ENCODE measurements around the gene MTFMT. TPM values are rescaled to one million over a fixed set of nuclear protein-coding genes. Genes with fewer than 3 reads are reported as not detected.

The MTFMT gene
- total RNA-seq, 4 donors from 2014 or later: 21.1 to 36.9 (median 29.4) TPM

DNA sequence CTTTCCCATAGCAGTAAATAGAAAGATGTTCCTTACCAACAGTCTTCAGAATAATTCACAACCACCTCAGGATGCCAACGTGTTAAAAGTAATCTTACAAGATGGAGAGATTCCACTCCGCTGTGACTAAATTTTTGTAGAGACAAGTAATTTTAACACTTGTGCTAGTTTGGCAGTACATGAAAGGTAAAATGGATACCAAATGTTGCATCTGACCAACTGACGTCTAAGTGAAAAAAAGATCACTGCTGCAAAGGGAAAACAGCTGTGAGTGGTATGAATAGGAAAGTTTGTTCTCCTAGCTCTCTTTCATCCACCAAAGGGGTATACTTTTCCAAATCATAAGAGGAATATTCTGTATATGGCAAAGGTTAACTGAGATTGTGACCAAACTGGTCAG lies 42.3 kb downstream of the MTFMT start:
- Histone ChIP-seq H3K27me3 (no peaks in the 10 kb centered on the region), H3K36me3 (peaks cover 0 to 5% of the 10 kb centered on the region in 2 donors), H3K4me1 (peaks cover 0 to 55% (median 19%) of the 10 kb centered on the region in 3 donors), H3K4me3 (no peak overlapping the region), H3K27ac (no peak overlapping the region), H3K9me3 (no peaks in the 10 kb centered on the region)
- no peak for ATAC-seq
- TF ChIP-seq, protein P1, sequence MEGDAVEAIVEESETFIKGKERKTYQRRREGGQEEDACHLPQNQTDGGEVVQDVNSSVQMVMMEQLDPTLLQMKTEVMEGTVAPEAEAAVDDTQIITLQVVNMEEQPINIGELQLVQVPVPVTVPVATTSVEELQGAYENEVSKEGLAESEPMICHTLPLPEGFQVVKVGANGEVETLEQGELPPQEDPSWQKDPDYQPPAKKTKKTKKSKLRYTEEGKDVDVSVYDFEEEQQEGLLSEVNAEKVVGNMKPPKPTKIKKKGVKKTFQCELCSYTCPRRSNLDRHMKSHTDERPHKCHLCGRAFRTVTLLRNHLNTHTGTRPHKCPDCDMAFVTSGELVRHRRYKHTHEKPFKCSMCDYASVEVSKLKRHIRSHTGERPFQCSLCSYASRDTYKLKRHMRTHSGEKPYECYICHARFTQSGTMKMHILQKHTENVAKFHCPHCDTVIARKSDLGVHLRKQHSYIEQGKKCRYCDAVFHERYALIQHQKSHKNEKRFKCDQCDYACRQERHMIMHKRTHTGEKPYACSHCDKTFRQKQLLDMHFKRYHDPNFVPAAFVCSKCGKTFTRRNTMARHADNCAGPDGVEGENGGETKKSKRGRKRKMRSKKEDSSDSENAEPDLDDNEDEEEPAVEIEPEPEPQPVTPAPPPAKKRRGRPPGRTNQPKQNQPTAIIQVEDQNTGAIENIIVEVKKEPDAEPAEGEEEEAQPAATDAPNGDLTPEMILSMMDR (IDR thresholded peaks at IDR 0.05): no peak
- TF ChIP-seq POLR2A (IDR thresholded peaks at IDR 0.05) (no peak), POLR2AphosphoS5 (IDR thresholded peaks at IDR 0.05) (no peak), EP300 (IDR thresholded peaks at IDR 0.05) (no peak)
- 40 to 49% methylated on average over 3 of the region's 3 CpGs for WGBS, 2 donors (ENCODE audit: low coverage in 1 of 2)

DNA sequence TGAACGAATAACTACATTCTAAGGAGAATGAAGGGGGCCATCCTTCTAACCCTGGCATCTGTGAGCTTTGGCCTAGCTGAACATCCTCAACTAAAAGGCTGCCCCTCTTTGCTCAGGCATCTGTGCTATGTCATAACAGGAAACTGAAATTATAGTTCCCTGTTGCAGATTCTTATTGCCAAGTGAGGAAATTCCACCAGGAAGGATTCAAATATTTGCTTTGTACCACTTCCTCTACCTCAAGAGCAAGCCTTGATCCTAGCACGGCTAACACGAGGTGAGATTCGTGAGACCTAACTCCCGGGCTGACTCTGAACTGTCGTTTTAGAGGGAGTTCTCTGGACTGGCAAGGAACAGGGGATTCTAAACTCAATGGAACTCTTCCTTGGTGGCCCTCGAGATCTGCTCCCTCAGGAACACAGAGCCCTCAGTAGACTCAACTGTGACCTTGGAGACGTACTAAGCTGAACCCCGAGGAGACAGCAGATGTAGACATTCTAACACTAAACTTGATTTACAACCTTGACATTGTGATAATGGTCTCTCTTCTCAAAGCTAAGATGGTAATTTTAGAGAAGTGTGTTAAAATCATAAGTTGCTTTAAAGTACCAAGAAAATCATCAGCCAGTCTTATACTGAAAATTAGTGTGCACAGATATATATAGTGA lies 43.9 kb downstream of the MTFMT start:
- no peak for ATAC-seq
- no peaks in the 10 kb centered on the region for H3K9me3 ChIP-seq
- WGBS, 2 donors (ENCODE audit: low coverage in 1 of 2): 39 to 64% methylated on average over 3 to 4 of the region's 9 CpGs
- H3K27me3 ChIP-seq: no peaks in the 10 kb centered on the region
- peak overlapping the region in 3 of 4 donors; percentile 13 to 71 (median 63) for H3K27ac ChIP-seq
- peaks cover 0 to 57% (median 19%) of the 10 kb centered on the region in 3 donors for H3K4me1 ChIP-seq
- no peak overlapping the region for H3K4me3 ChIP-seq
- TF ChIP-seq POLR2A (IDR thresholded peaks at IDR 0.05) (no peak), EP300 (IDR thresholded peaks at IDR 0.05) (no peak), POLR2AphosphoS5 (IDR thresholded peaks at IDR 0.05) (no peak)
- TF ChIP-seq, protein P1 (IDR thresholded peaks at IDR 0.05): no peak
- peaks cover 0 to 11% of the 10 kb centered on the region in 2 donors for H3K36me3 ChIP-seq

DNA sequence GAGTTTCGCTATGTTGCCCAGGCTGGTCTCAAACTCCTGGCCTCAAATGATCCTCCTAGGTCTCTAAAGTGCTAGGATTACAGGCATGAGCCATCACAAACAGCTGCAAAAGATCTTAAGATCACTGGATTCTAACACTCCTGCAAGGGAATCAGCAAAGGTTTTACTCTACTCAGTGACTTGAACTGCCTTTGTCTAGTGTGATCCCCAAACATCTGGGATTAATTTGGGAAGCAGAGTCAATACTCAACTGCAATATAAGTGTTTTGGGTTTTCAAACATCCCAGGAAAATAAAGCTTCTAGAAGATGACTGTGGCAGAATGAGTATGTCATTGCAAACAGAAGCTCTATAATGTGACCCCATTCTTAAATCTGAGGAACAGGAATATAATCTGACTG lies 47.0 kb downstream of the MTFMT start:
- Histone ChIP-seq H3K4me1 (peaks cover 0 to 37% (median 13%) of the 10 kb centered on the region in 3 donors), H3K27ac (no peak overlapping the region), H3K27me3 (no peaks in the 10 kb centered on the region), H3K4me3 (no peak overlapping the region), H3K9me3 (no peaks in the 10 kb centered on the region), H3K36me3 (peaks cover 0 to 41% of the 10 kb centered on the region in 2 donors)
- no peak for ATAC-seq
- TF ChIP-seq POLR2AphosphoS5 (IDR thresholded peaks at IDR 0.05): no peak
- no peak for TF ChIP-seq EP300 (IDR thresholded peaks at IDR 0.05)
- no peak for TF ChIP-seq POLR2A (IDR thresholded peaks at IDR 0.05)
- TF ChIP-seq, protein P1 (IDR thresholded peaks at IDR 0.05): no peak
- WGBS, 2 donors (ENCODE audit: low coverage in 1 of 2): 86 to 100% methylated on average over 1 of the region's 1 CpG

DNA sequence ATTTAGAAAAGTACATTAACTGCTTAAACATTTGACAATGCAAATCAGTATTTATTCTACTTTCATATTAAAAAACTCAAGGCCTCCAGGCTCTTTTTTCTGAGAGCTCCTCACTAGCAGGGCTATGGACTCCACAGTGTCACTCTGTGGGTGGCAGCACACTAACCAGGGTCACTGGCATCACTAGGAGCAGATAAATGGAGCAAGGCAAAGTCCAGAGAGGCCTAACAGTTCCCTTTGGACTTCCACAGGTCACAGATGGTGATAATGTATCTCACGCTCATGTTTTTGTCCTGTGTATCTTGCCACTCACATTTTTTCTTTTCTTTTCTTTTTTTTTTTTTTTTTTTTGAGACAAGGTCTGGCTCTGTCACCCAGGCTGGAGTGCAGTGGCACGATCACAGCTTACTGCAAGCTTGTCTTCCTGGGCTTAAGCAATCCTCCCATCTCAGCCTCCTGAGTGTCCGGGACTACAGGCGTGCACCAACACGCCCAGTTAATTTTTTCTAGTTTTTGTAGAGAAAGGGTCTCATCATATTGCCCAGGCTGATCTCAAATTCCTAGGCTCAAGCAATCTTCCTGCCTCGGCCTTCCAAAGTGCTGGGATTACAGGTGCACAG lies 47.5 kb downstream of the MTFMT start:
- 50% methylated on average over 1 of the region's 6 CpGs; no CpG with 5 or more reads in 1 of the 2 donors for WGBS, 2 donors (ENCODE audit: low coverage in 1 of 2)
- no peaks in the 10 kb centered on the region for H3K27me3 ChIP-seq
- H3K36me3 ChIP-seq: peaks cover 0 to 47% of the 10 kb centered on the region in 2 donors
- ATAC-seq: no peak
- TF ChIP-seq, protein P1 (IDR thresholded peaks at IDR 0.05): no peak
- TF ChIP-seq POLR2A (IDR thresholded peaks at IDR 0.05) (no peak), POLR2AphosphoS5 (IDR thresholded peaks at IDR 0.05) (no peak), EP300 (IDR thresholded peaks at IDR 0.05) (no peak)
- peak overlapping the region in 1 of 4 donors; percentile 32 for H3K27ac ChIP-seq
- peaks cover 0 to 32% (median 13%) of the 10 kb centered on the region in 3 donors for H3K4me1 ChIP-seq
- no peaks in the 10 kb centered on the region for H3K9me3 ChIP-seq
- peak overlapping the region in 1 of 2 donors; percentile 4 for H3K4me3 ChIP-seq
